GM12874 (cell line): Measurements from ENCODE around the gene ZNF747.

Source experiments
- TF ChIP-seq, protein P1 (sequence below): IDR thresholded peaks from 2 replicates; pipeline ENCODE4 v1.5.1; 2011; ENCODE audit warnings: low read depth, mild to moderate bottlenecking, control low read depth, low read length, moderate library complexity; ENCODE audit not compliant: insufficient read depth

The ZNF747 gene

DNA sequence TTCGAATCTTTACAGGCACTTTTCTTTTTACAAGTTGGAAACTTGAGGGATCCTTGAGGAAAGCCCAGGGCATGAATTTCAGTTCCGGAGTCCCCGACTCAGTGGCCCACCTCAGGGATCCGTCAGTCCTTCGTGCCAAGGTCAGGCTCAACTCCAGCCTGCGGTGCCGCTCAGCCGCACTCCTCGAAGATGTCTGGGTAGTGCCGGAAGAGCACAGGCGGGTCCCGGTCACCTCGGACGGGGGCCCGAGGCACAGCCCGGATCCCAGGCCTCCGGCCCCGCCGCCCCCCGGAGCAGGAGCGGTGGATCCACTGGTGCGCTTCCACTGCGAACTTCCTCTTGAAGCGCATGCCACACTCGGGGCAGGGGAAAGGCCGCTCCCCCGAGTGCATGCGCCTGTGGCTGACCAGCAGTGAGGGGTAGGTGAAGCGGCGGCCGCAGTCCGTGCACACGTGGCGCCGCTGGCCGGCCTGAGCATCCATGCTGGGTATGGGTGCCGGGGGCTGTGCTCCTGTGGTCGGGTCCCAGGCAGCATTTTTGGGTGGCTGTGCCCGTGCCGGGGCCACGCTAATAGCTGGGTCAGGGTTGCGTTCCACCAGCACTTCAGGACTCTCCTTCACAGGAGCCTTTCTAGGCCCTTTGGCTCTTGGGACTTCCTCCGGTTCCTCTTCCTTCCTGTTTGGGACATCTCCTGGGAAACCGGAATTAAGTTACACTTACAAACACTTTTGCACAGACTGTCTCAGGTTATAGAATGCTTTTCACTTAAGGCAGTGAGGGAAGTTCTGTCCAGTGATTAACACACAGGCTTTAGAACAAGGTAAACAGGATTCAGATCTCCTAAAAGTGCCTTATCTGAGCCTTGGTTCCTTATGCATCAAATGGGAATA is 35.3 kb upstream of the ZNF747 start:
- TF ChIP-seq, protein P1, sequence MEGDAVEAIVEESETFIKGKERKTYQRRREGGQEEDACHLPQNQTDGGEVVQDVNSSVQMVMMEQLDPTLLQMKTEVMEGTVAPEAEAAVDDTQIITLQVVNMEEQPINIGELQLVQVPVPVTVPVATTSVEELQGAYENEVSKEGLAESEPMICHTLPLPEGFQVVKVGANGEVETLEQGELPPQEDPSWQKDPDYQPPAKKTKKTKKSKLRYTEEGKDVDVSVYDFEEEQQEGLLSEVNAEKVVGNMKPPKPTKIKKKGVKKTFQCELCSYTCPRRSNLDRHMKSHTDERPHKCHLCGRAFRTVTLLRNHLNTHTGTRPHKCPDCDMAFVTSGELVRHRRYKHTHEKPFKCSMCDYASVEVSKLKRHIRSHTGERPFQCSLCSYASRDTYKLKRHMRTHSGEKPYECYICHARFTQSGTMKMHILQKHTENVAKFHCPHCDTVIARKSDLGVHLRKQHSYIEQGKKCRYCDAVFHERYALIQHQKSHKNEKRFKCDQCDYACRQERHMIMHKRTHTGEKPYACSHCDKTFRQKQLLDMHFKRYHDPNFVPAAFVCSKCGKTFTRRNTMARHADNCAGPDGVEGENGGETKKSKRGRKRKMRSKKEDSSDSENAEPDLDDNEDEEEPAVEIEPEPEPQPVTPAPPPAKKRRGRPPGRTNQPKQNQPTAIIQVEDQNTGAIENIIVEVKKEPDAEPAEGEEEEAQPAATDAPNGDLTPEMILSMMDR: no peak

DNA sequence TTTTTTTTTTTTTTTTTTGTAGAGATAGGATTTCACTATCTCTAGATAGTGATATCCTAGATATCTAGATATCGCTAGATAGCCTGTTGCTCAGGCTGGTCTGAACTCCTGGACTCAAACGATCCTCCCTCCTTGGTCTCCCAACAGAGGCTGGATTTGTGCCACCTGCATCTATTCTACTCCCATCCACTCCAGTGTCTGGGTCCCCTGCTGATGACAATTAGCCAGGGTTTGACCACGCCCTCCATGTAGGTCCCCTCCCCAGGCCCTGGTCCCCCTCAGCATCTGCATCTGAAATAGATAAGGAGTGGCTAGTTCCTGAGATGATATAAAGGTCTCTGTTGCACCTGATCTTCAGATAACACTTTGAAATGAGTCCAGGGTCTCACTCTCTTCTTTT is 34.6 kb upstream of the ZNF747 start:
- TF ChIP-seq, protein P1: no peak

DNA sequence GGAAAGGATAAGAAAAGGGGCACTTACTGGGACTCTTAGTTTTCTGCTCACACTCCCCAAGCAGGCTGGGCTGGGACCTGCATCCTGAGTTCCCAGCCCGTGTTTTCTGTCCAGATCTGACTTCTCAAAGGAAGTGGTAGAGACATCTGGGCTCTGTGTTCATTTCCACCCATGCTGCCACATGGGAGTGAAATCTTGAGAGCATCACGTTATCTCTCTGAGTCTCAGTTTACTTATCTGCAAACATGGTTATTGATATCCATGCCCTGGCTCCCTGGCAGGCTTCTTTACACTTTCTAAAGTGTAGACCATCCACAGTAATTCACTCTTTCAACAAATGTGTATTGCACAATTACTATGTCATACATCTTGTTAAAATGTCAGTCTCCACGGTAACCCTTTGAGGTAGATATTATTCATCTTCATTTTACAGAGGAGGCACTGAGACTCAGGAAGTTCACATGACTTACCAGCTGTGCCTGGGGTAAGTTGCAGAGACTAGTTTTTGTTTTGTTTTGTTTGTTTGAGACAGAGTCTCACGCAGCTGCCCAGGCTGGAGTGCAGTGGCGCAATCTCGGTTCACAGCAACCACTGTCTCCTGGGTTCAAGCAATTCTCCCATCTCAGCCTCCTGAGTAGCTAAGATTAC is 33.5 kb upstream of the ZNF747 start:
- TF ChIP-seq, protein P1: no peak

DNA sequence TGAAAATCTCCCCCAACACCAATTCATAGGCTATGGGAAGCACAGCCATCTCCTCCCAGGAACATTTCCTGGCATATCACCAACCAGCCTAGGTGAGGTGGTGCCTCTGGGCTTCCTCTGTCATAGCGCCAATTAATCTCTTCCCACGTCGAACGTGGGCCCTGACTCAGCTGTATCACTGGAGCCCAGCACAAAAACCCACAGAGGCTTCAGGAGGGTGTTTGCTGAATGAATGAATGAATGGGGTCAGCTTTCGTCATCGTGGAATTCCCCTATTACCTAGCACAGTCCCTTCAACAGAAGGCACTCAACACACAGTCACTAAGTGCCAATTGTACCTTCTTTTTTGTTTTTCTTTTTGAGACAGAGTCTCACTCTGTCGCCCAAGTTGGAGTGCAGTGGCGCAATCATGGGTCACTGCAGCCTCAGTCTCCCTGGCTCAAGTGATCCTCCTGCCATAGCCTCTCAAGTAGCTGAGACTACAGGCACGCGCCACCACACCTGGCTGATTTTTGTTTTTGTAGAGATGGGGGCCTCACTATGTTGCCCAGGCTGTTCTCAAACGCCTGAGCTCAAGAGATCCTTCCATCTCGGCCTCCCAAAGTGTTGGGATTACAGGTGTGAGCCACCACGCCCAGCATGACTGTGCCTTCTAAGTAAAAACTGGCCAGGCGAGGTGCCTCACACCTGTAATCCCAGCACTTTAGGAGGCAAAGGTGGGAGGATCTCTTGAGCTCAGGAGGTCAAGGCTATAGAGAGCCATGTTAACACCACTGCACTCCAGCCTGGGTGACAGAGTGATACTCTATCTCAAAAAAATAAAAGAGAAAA is 32.7 kb upstream of the ZNF747 start:
- TF ChIP-seq, protein P1: no peak

DNA sequence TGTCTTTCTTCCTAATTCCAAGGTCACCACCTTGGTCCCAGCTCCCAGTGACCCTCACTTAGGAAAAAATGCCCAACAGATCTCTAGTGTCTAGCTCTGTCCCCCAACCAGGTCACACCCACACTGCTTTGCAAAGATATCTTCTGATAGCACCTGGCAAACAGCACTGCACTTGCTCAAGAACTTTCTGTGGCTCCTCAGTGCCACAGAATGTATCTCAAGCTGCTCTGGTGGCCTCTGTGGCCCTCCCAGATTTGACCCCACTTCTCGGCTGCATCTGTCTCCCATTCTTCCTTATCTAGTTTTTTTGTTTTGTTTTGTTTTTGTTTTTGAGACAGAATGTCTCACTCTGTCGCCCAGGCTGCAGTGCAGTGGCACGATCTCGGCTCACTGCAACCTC is 31.9 kb upstream of the ZNF747 start:
- TF ChIP-seq, protein P1: no peak

DNA sequence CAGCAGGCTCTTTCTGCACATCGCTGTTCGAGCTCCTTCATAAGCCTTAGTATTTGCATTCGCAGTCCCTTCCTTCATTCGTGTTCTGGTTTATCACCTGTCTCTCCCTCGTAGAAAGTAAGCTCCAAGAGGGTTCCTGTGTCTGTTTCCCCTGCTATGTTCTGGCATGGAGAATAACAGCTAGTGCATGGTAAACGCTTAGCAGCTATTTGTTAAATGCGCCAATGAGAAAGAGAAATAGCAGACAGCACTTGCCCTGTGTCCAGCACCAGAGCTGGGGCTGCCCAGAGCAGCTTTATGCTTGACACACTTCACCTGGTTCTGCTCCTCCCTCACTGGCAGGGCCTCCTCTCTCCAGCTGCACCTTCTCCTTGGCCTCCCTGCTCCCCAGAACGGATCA is 31.3 kb upstream of the ZNF747 start:
- TF ChIP-seq, protein P1: no peak

DNA sequence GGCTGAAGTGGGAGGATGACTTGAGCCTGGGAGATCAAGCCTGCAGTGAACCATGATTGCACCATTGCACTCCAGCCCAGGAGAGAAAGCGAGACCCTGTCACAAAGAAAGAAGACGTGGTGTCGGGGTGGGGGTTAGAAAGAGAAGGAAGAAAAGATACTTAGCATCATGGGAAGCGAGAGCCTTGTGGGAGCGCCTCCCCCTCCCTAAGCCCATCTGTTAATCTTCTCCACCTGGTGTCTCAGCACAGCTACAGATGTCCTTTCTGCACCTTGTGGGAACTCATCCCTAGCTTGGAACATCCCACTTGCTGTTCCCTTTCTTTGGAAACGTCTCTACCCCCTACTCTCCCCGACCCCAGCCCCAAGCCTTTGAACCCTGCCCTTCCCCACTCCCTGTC is 30.9 kb upstream of the ZNF747 start:
- TF ChIP-seq, protein P1: no peak
